CD14-positive monocyte (primary cell): ENCODE data around the gene EYA3. TPM values are rescaled to one million over a fixed set of nuclear protein-coding genes. Genes with fewer than 3 reads are reported as not detected.

ENCODE experiments used
- DNase-seq, 3 donors: peaks; one replicate each; pipeline ENCODE4 v3.0.0-alpha.2; 2011 to 2022
- H2AFZ ChIP-seq: 2 replicates; pipeline ENCODE4 v1.6.0; 2012; ENCODE audit warnings: mild to moderate bottlenecking, low read depth, low read length, inconsistent platforms; ENCODE audit not compliant: insufficient read depth, poor library complexity, severe bottlenecking
- H3K27ac ChIP-seq, 2 donors: 1 replicate in 1 of 2; 2 replicates in 1 of 2; pipeline ENCODE4 v1.5.1; 2012 to 2013; ENCODE audit warnings: low read length in 2 of 2, control low read depth in 1 of 2, inconsistent platforms in 1 of 2, low read depth in 1 of 2, mild to moderate bottlenecking in 1 of 2
- H3K27me3 ChIP-seq, 2 donors: one replicate each; pipeline versions ENCODE4 v1.6.0 to v1.6.1; 2011 to 2013; ENCODE audit warnings: low read length in 2 of 2; ENCODE audit not compliant: control insufficient read depth in 2 of 2, insufficient read depth in 2 of 2
- H3K36me3 ChIP-seq, 2 donors: replicated peaks in 1 of 2; 1 replicate in 1 of 2; 2 replicates in 1 of 2; pipeline versions ENCODE4 v1.5.1 to v1.6.1; 2012 to 2013; ENCODE audit warnings: low read length in 2 of 2, control low read depth in 1 of 2, inconsistent platforms in 1 of 2, mild to moderate bottlenecking in 1 of 2; ENCODE audit not compliant: insufficient read depth in 2 of 2, control insufficient read depth in 1 of 2
- H3K4me1 ChIP-seq, 2 donors: 1 replicate in 1 of 2; 2 replicates in 1 of 2; pipeline versions ENCODE4 v1.5.1 to v1.6.1; 2012 to 2013; ENCODE audit warnings: low read length in 2 of 2, control low read depth in 1 of 2, inconsistent platforms in 1 of 2, mild to moderate bottlenecking in 1 of 2, moderate library complexity in 1 of 2; ENCODE audit not compliant: insufficient read depth in 2 of 2, control insufficient read depth in 1 of 2
- H3K4me2 ChIP-seq: replicated peaks from 2 replicates; pipeline ENCODE3; 2012; ENCODE audit warnings: low read length, moderate library complexity, mild to moderate bottlenecking; ENCODE audit not compliant: poor library complexity, severe bottlenecking; ENCODE audit errors: extremely low read depth
- H3K4me3 ChIP-seq, 3 experiments: fragments of 200-600 bp in 1 of 3; sonication (generic) in 1 of 3; replicated peaks in 1 of 3; 1 replicate in 2 of 3; 2 replicates in 1 of 3; pipeline ENCODE4 v1.5.1; 2011 to 2013; ENCODE audit warnings: low read length in 3 of 3, mild to moderate bottlenecking in 3 of 3, control low read depth in 2 of 3, low read depth in 2 of 3, inconsistent platforms in 1 of 3, moderate library complexity in 1 of 3
- H3K79me2 ChIP-seq: 2 replicates; pipeline ENCODE4 v1.6.0; 2012; ENCODE audit warnings: mild to moderate bottlenecking, control low read depth, inconsistent platforms, low read length, moderate library complexity; ENCODE audit not compliant: insufficient read depth
- H3K9ac ChIP-seq: 2 replicates; pipeline ENCODE4 v1.6.0; 2017; ENCODE audit warnings: low read length, mild to moderate bottlenecking; ENCODE audit not compliant: insufficient read depth, poor library complexity, severe bottlenecking
- H3K9me3 ChIP-seq, 2 donors: replicated peaks in 1 of 2; 1 replicate in 1 of 2; 2 replicates in 1 of 2; pipeline versions ENCODE4 v1.5.1 to v1.6.1; 2012 to 2013; ENCODE audit warnings: low read length in 2 of 2, control low read depth in 1 of 2; ENCODE audit not compliant: control insufficient read depth in 1 of 2, insufficient read depth in 1 of 2
- H4K20me1 ChIP-seq: 2 replicates; pipeline ENCODE4 v1.6.0; 2012; ENCODE audit warnings: mild to moderate bottlenecking, low read length, control low read depth, moderate library complexity; ENCODE audit not compliant: insufficient read depth
- H3K27ac Mint-ChIP-seq, 7 donors: one replicate each; pipeline ENCODE4 v1.8.0; 2020; ENCODE audit warnings: mild to moderate bottlenecking in 7 of 7, mixed read lengths in 7 of 7, moderate library complexity in 6 of 7, inconsistent platforms in 2 of 7
- H3K27me3 Mint-ChIP-seq, 3 donors: one replicate each; pipeline ENCODE4 v1.8.0; 2021 to 2022; ENCODE audit warnings: low read depth in 3 of 3, mild to moderate bottlenecking in 3 of 3, mixed read lengths in 3 of 3, moderate library complexity in 3 of 3, inconsistent platforms in 1 of 3
- H3K36me3 Mint-ChIP-seq, 2 donors: one replicate each; pipeline ENCODE4 v1.8.0; 2020; ENCODE audit warnings: mixed read lengths in 2 of 2, inconsistent platforms in 1 of 2, mild to moderate bottlenecking in 1 of 2
- H3K4me1 Mint-ChIP-seq: one replicate; pipeline ENCODE4 v1.8.0; 2020; ENCODE audit warnings: mild to moderate bottlenecking, mixed read lengths
- H3K4me3 Mint-ChIP-seq, 2 donors: one replicate each; pipeline ENCODE4 v1.8.0; 2020; ENCODE audit warnings: mild to moderate bottlenecking in 2 of 2, mixed read lengths in 2 of 2, moderate library complexity in 1 of 2
- H3K9me3 Mint-ChIP-seq, 7 donors: one replicate each; pipeline ENCODE4 v1.8.0; 2020 to 2022; ENCODE audit warnings: mixed read lengths in 7 of 7, mild to moderate bottlenecking in 6 of 7, moderate library complexity in 6 of 7, inconsistent platforms in 2 of 7
- WGBS: methylation state at CpG from one replicate; pipeline ENCODE4 v1.1.5; 2013; ENCODE audit warnings: missing lambda C conversion rate; ENCODE audit not compliant: insufficient coverage; 5-methylcytosine and 5-hydroxymethylcytosine counted together
- intact Hi-C, 2 donors: fragments of 100-400 bp; cut with micrococcal nuclease; formaldehyde crosslinking; loops; one replicate each; pipeline versions ENCODE4 v1.15.0 to v1.15.1; 2023
- polyA plus RNA-seq, 3 donors: library from polyadenylated mRNA; depleted of rRNA in 1 of 3; unstranded in 2 of 3; stranded (reverse) in 1 of 3; fragments of 300-500 nt in 2 of 3; fragments of >200 nt in 1 of 3; fragmentation: Illumina TruSeq in 2 of 3; gene quantifications; 1 replicate in 2 of 3; 2 replicates in 1 of 3; pipeline ENCODE4 v1.2.3, GENCODE V29; 2012 to 2021
- TF ChIP-seq, protein P1 (sequence below): fragments of 200-600 bp; IDR thresholded peaks from one replicate; pipeline ENCODE4 v1.8.0; 2022; ENCODE audit warnings: antibody characterized with exemption, mild to moderate bottlenecking

EYA3 gene
- polyA plus RNA-seq, 3 donors: 3.3 to 21.1 (median 3.7) TPM

DNA sequence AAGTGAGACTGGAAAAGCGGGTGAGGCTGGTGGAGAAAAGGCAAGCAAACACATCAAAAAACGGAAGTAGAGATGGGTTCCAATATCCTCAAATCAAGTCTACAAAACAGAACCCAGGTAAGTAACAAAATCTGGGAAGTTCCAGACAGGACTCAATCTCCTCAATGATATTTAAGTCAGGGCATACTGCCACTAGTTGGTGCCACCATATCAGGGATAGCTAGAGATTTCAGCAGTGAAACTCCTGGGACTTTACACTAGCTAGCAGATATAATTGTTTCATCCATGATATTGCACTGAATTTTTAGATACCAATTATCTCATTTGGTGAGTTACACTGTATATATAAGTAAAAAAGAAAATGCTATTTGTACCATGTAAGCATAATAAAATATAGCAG, 52.0 kb downstream of the EYA3 start:
- H4K20me1 ChIP-seq: no peaks in the 10 kb centered on the region
- WGBS: no CpG with 5 or more reads among the region's 2 CpGs
- TF ChIP-seq, protein P1, sequence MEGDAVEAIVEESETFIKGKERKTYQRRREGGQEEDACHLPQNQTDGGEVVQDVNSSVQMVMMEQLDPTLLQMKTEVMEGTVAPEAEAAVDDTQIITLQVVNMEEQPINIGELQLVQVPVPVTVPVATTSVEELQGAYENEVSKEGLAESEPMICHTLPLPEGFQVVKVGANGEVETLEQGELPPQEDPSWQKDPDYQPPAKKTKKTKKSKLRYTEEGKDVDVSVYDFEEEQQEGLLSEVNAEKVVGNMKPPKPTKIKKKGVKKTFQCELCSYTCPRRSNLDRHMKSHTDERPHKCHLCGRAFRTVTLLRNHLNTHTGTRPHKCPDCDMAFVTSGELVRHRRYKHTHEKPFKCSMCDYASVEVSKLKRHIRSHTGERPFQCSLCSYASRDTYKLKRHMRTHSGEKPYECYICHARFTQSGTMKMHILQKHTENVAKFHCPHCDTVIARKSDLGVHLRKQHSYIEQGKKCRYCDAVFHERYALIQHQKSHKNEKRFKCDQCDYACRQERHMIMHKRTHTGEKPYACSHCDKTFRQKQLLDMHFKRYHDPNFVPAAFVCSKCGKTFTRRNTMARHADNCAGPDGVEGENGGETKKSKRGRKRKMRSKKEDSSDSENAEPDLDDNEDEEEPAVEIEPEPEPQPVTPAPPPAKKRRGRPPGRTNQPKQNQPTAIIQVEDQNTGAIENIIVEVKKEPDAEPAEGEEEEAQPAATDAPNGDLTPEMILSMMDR: no peak
- Mint-ChIP-seq H3K36me3 (peaks cover 58 to 61% of the 10 kb centered on the region in 2 donors), H3K27ac (peak overlapping the region in 2 of 7 donors; percentile 13 to 35), H3K4me1 (no peaks in the 10 kb centered on the region), H3K9me3 (no peaks in the 10 kb centered on the region), H3K4me3 (no peak overlapping the region), H3K27me3 (no peaks in the 10 kb centered on the region)
- DNase-seq: no peak
- no peak overlapping the region for H2AFZ ChIP-seq
- no peaks in the 10 kb centered on the region for H3K27me3 ChIP-seq
- no peak overlapping the region for H3K27ac ChIP-seq
- H3K4me1 ChIP-seq: no peaks in the 10 kb centered on the region
- H3K79me2 ChIP-seq: no peaks in the 10 kb centered on the region
- H3K9ac ChIP-seq: no peak overlapping the region
- H3K4me3 ChIP-seq: no peak overlapping the region
- H3K4me2 ChIP-seq: no peak overlapping the region
- intact Hi-C loops: no loop called here
- H3K9me3 ChIP-seq: no peaks in the 10 kb centered on the region
- peaks cover 49 to 79% of the 10 kb centered on the region in 2 donors for H3K36me3 ChIP-seq

DNA sequence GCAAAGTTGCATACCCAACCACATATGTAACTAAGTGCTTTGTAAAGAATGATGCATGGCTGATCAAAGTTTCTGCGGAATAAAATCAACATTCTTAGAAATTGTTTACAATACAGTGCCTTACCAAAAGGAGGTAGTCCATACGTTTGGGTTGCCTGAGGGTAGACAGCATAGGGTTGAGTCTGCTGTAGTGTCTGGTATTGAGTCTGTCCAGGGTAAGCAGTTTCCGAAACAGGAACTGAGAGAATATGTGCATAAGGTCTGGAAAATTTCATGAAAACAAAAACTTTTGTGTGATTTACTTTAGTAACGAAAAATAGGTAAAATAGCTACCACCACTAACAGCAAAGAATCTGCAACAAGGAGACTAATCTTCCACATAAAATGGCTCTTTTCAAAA, 53.0 kb downstream of the EYA3 start:
- Histone ChIP-seq H4K20me1 (peaks cover 3% of the 10 kb centered on the region), H3K9ac (no peak overlapping the region), H3K79me2 (no peaks in the 10 kb centered on the region), H3K4me2 (no peak overlapping the region), H3K9me3 (no peaks in the 10 kb centered on the region), H3K27me3 (no peaks in the 10 kb centered on the region), H2AFZ (no peak overlapping the region), H3K4me3 (no peak overlapping the region), H3K36me3 (peaks cover 47 to 80% of the 10 kb centered on the region in 2 donors), H3K4me1 (no peaks in the 10 kb centered on the region), H3K27ac (no peak overlapping the region)
- H3K27me3 Mint-ChIP-seq: no peaks in the 10 kb centered on the region
- TF ChIP-seq, protein P1: no peak
- no peaks in the 10 kb centered on the region for H3K4me1 Mint-ChIP-seq
- no peak overlapping the region for H3K4me3 Mint-ChIP-seq
- no peaks in the 10 kb centered on the region for H3K9me3 Mint-ChIP-seq
- WGBS: no CpG with 5 or more reads among the region's 4 CpGs
- peaks cover 50 to 55% of the 10 kb centered on the region in 2 donors for H3K36me3 Mint-ChIP-seq
- no peak for DNase-seq
- intact Hi-C loops: no loop called here
- H3K27ac Mint-ChIP-seq: peak overlapping the region in 2 of 7 donors; percentile 2 to 24
